Daoy (cell line): ENCODE measurements around the gene CALN1. TPM values are rescaled to one million over a fixed set of nuclear protein-coding genes. Genes with fewer than 3 reads are reported as not detected.
"Not testable (repeated sequence)": the region's sequence is repeated elsewhere in the genome, so short reads cannot be mapped to it uniquely, and the experiment has no call there.

Source experiments
- DNase-seq: peaks from one replicate; pipeline ENCODE4 v3.0.0-alpha.2; 2015; ENCODE audit warnings: low read depth
- total RNA-seq: library from RNA; depleted of rRNA; stranded (reverse); fragments of >200 nt; shearing (Covaris generic); gene quantifications from 2 replicates; pipeline ENCODE4 v1.2.3, GENCODE V29; 2014

CALN1 gene
- total RNA-seq, 1 experiment from 2014 or later: 2.8 TPM

- DNase-seq: no peak
Observed at GRCh38 chr7:72267291-72267800, 144.8 kb downstream of the CALN1 start.

GRCh38 chr7:72266771-72267170 is 145.4 kb downstream of the CALN1 start:
- DNase-seq: no peak

GRCh38 chr7:72265071-72265904 is 146.8 kb downstream of the CALN1 start:
- no peak for DNase-seq

- no peak for DNase-seq
Observed at GRCh38 chr7:72260406-72260805, 151.7 kb downstream of the CALN1 start.

GRCh38 chr7:72258074-72258473 is 154.1 kb downstream of the CALN1 start:
- DNase-seq: no peak

GRCh38 chr7:72254455-72254854 is 157.7 kb downstream of the CALN1 start:
- no peak for DNase-seq

- no peak for DNase-seq
Observed at GRCh38 chr7:72249106-72249505, 163.0 kb downstream of the CALN1 start.

- peak; percentile 56 for DNase-seq
Observed at GRCh38 chr7:72244826-72245398, 167.2 kb downstream of the CALN1 start.

- no peak for DNase-seq
Observed at GRCh38 chr7:72243329-72243728, 168.8 kb downstream of the CALN1 start.

GRCh38 chr7:72235351-72235750 is 176.8 kb downstream of the CALN1 start:
- DNase-seq: no peak

- no peak for DNase-seq
Observed at GRCh38 chr7:72234086-72234485, 178.1 kb downstream of the CALN1 start.

GRCh38 chr7:72230281-72230680 is 181.9 kb downstream of the CALN1 start:
- DNase-seq: no peak

- no peak for DNase-seq
Observed at GRCh38 chr7:72223351-72223750, 188.8 kb downstream of the CALN1 start.

GRCh38 chr7:72222136-72222535 is 190.0 kb downstream of the CALN1 start:
- DNase-seq: no peak

GRCh38 chr7:72219500-72219899 is 192.6 kb downstream of the CALN1 start:
- no peak for DNase-seq

GRCh38 chr7:72217151-72217550 is 195.0 kb downstream of the CALN1 start:
- peak; percentile 43 for DNase-seq

GRCh38 chr7:72213769-72214168 is 198.4 kb downstream of the CALN1 start:
- no peak for DNase-seq

- no peak for DNase-seq
Observed at GRCh38 chr7:72213081-72213480, 199.1 kb downstream of the CALN1 start.

GRCh38 chr7:72211175-72211574 is 201.0 kb downstream of the CALN1 start:
- DNase-seq: no peak

GRCh38 chr7:72209006-72209405 is 203.1 kb downstream of the CALN1 start:
- not testable (repeated sequence) for DNase-seq

GRCh38 chr7:72196176-72196575 is 216.0 kb downstream of the CALN1 start:
- no peak for DNase-seq

GRCh38 chr7:72190919-72191318 is 221.2 kb downstream of the CALN1 start:
- no peak for DNase-seq

- DNase-seq: no peak
Observed at GRCh38 chr7:72190146-72190545, 222.0 kb downstream of the CALN1 start.
